Pulmonary artery endothelial cell (primary cell): ENCODE measurements around the gene HOXB3. TPM values are rescaled to one million over a fixed set of nuclear protein-coding genes. Genes with fewer than 3 reads are reported as not detected.

ENCODE experiments used
- DNase-seq: peaks from one replicate; pipeline ENCODE4 v3.0.0-alpha.2; 2011; ENCODE audit warnings: low read depth, low spot score
- total RNA-seq: library from RNA; depleted of rRNA; stranded (reverse); fragments of >200 nt; gene quantifications from 2 replicates; pipeline ENCODE4 v1.2.3, GENCODE V29; 2014

HOXB3 gene
- total RNA-seq, 1 donor from 2014 or later, result 6.9 TPM

DNA sequence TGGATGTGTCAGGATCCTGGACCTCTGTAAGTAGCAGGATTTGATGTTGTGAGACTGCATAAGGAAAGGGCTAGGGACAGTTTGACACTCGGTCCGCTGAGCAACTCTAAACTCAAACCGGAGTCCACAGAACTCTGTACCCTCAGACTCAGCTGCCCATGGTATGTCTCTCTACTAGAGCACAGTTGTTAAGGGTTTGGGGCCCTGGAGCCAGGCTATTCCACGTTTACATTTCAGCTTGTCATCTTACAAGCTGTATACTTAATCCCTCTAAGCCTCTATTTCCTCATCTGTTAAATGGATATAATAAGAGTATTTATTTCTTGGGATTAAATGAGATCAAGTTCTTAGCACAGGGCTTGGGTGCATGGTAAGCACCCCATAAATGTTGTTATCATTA lies 87.1 kb downstream of the HOXB3 start:
- no peak for DNase-seq

DNA sequence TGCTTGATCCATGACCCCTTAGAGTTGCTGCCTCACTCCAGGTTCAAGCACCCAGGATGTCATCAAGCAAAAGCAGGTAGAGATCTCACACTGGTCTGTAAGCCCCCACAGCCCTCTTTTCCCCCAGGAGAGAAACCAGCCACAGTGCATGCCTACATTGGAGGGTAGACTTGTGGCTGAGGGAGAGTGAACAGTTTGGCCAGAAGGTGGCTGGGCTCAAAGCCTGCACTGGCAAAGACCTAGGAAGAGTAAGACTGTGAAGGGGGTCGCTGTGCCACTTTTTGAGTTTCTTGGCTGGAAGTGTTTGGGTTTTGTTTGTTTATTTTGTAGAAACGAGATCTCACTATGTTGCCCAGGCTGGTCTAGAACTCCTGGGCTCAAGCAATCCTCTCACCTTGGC lies 87.7 kb downstream of the HOXB3 start:
- no peak for DNase-seq

DNA sequence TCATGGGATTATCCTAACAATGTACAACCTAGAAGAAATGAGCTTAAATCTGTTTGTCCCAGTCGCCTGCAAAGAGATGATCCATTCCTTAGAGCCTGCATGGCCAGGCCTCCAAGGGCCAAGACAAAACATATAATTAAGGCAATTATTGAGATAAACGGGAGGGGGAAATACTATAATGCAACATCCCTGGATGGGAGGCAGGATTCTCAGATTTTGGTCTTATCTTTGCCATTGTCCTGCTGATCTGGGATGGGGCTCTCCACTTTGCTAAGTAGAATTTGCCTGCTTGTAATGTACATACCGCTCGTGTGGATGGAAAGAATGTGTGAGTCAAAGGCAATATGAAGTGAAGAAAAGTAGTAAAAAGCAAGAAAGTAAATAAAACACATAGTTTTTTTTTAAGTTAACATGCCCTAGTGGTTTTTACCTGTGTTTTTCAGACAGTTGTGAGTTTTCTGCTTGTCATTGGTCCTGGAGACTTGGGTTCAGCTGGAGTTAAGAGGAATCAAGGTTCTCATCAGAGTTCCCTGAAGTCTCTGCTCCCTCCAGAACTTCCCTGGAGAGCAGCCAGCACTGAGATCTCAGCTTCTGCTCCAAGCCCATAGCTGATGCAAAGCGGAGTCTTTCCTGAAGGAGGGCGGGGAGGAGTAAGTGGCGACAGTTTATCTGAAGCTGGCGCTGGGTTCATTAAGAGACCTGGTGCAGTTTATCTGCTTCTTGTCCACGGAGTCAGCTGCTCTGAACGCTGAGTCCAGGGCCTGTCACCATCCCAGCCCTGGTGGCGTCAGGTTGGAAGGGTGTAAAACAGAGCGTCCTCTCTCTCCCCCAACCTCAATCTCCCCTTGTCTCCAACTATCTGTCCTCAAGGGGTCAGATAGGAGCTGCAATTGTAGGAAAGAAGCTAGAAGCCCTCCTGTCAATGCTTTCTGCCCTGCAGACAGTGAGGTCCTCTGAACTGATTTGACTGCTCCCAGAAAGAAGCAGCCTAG lies 89.3 kb downstream of the HOXB3 start:
- DNase-seq, result no peak

DNA sequence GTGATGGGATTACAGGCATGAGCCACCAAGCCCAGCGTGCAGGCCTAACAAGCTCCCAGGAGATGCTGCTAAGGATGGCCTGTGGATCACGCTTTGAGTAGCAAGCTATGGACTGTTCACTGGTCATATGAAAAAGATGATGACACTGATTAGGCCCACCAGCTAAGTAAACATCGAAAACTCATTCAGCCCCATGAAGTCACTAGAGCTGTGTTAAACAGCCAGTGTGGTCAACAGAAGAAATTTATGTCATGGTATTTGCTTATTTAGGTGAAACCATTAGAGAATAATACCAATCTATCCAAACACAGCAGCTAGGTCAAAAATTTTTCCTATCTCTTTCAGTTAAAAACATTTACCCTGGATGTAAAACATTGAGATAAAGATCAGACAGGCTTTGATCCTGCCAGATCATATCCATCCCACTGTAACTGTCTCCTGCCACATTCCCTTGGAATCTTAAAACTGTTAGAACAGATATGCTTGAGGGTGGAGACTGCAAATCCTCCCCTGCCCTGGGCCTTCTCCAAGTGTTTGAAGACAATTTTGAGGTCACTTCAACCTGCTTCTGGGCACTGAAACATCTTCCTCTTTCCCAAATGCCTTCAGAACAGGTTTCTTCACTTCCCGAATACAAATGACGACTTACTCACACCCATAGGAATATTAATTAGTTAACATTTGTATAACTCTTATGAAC lies 90.2 kb downstream of the HOXB3 start:
- DNase-seq, result no peak

DNA sequence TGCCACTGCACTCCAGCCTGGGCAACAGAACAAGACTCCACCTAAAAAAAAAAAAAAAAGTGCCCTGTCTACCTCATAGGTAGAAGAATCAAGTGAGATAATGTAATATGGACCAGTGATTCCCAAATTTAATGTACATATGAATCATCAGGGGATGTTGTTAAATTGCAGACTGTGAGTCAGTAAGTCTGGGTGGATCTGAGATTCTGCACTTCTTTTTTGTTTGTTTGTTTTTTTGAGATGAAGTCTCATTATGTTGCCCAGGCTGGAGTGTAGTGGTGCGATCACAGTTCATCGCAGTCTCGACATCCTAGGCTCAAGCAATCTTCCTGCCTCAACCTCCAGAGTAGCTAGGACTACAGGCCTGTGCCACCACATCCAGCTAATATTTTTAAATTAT lies 90.8 kb downstream of the HOXB3 start:
- no peak for DNase-seq

Other genes with a start within 250 kb of the HOXB3 start
- not detected in 2 replicates for gene SKAP1, start 160.0 kb downstream of the HOXB3 start, total RNA-seq
- gene HOXB1, start 59.2 kb downstream of the HOXB3 start, total RNA-seq, result not detected in 2 replicates
- gene HOXB2, start 45.1 kb downstream of the HOXB3 start, total RNA-seq, result 5.1 and 5.3 TPM in 2 replicates
- gene HOXB4, start 11.9 kb downstream of the HOXB3 start, total RNA-seq, result 3.0 and 5.1 TPM in 2 replicates
- 0.07 TPM in 1 of 2 replicates, not detected in the other for gene HOXB5, start 3.5 kb upstream of the HOXB3 start, total RNA-seq
- 0.11 and 0.92 TPM in 2 replicates for gene HOXB6, start 14.7 kb upstream of the HOXB3 start, total RNA-seq
- gene HOXB7, start 20.8 kb upstream of the HOXB3 start, total RNA-seq, result 0.11 and 0.59 TPM in 2 replicates
- not detected in 2 replicates for gene HOXB8, start 25.1 kb upstream of the HOXB3 start, total RNA-seq
- not detected in 2 replicates for gene HOXB9, start 36.1 kb upstream of the HOXB3 start, total RNA-seq
- not detected in 2 replicates for gene PRAC1, start 132.3 kb upstream of the HOXB3 start, total RNA-seq
- not detected in 2 replicates for gene PRAC2, start 132.9 kb upstream of the HOXB3 start, total RNA-seq
- not detected in 2 replicates for gene HOXB13, start 138.5 kb upstream of the HOXB3 start, total RNA-seq
- gene TTLL6, start 227.0 kb upstream of the HOXB3 start, total RNA-seq, result not detected in 2 replicates
- gene CALCOCO2, start 240.8 kb upstream of the HOXB3 start, total RNA-seq, result 30.4 and 58.9 TPM in 2 replicates